ENCODE measurements around the gene YIPF7.

YIPF7 gene

GRCh38 chr4:44651425-44651824 lies at the start of gene YIPF7:
YIPF7 (minus strand) TSS chr4:44651625; CDS start chr4:44650100, 1,525 bp downstream.
- FAIRE-seq: no peak

- no peak for FAIRE-seq
Observed at GRCh38 chr4:44701037-44701436, 49.6 kb upstream of the YIPF7 start.

- no peak for FAIRE-seq
Observed at GRCh38 chr4:44700427-44700826, 49.0 kb upstream of the YIPF7 start.

- FAIRE-seq: no peak
Observed at GRCh38 chr4:44684648-44685047, 33.2 kb upstream of the YIPF7 start.

- FAIRE-seq: no peak
Observed at GRCh38 chr4:44679060-44679459, 27.6 kb upstream of the YIPF7 start.

GRCh38 chr4:44678094-44679041 lies 26.9 kb upstream of the YIPF7 start, which contains the start of gene GUF1:
GUF1 (plus strand) TSS chr4:44678420; CDS start chr4:44678623, 203 bp downstream.
- FAIRE-seq: peak; percentile 93

GRCh38 chr4:44675366-44675765 lies 23.9 kb upstream of the YIPF7 start:
- FAIRE-seq: no peak

- FAIRE-seq: peak; percentile 81
Observed at GRCh38 chr4:44674471-44674870, 23.0 kb upstream of the YIPF7 start.

- no peak for FAIRE-seq
Observed at GRCh38 chr4:44671636-44672035, 20.2 kb upstream of the YIPF7 start.

- FAIRE-seq: no peak
Observed at GRCh38 chr4:44670506-44671199, 19.2 kb upstream of the YIPF7 start.

- no peak for FAIRE-seq
Observed at GRCh38 chr4:44668526-44668925, 17.1 kb upstream of the YIPF7 start.

- FAIRE-seq: no peak
Observed at GRCh38 chr4:44663539-44664263, 12.3 kb upstream of the YIPF7 start.

- FAIRE-seq: no peak
Observed at GRCh38 chr4:44662623-44663005, 11.2 kb upstream of the YIPF7 start.

- FAIRE-seq: no peak
Observed at GRCh38 chr4:44661940-44662622, 10.7 kb upstream of the YIPF7 start.

GRCh38 chr4:44660396-44660795 lies 9.0 kb upstream of the YIPF7 start:
- no peak for FAIRE-seq

- no peak for FAIRE-seq
Observed at GRCh38 chr4:44652002-44652401, 577 bp upstream of the YIPF7 start.

GRCh38 chr4:44646151-44646550 lies 5.3 kb downstream of the YIPF7 start:
- FAIRE-seq: no peak

- no peak for FAIRE-seq
Observed at GRCh38 chr4:44638091-44638490, 13.3 kb downstream of the YIPF7 start.

GRCh38 chr4:44632733-44633132 lies 18.7 kb downstream of the YIPF7 start:
- FAIRE-seq: no peak

- no peak for FAIRE-seq
Observed at GRCh38 chr4:44632089-44632488, 19.3 kb downstream of the YIPF7 start.

- FAIRE-seq: peak; percentile 93
Observed at GRCh38 chr4:44629280-44629866, 22.1 kb downstream of the YIPF7 start.

- no peak for FAIRE-seq
Observed at GRCh38 chr4:44623676-44624075, 27.7 kb downstream of the YIPF7 start.

Data from G401.6 (cell line).